Neuron (in vitro differentiated cells): ENCODE results near the gene MTCH1.

Experiments
- H2AFZ ChIP-seq: one replicate; pipeline ENCODE4 v1.6.1; 2013; ENCODE audit warnings: low read depth, mild to moderate bottlenecking, inconsistent platforms, low read length, moderate library complexity
- H3K27me3 ChIP-seq: one replicate; pipeline ENCODE4 v1.6.1; 2013; ENCODE audit warnings: low read length; ENCODE audit not compliant: insufficient read depth
- H3K36me3 ChIP-seq: one replicate; pipeline ENCODE4 v1.6.1; 2013; ENCODE audit warnings: low read length; ENCODE audit not compliant: insufficient read depth
- H3K4me1 ChIP-seq: one replicate; pipeline ENCODE4 v1.6.1; 2013; ENCODE audit warnings: low read length; ENCODE audit not compliant: insufficient read depth
- H3K4me3 ChIP-seq: 2 replicates; pipeline ENCODE4 v1.5.1; 2013; ENCODE audit warnings: mild to moderate bottlenecking, low read length, moderate library complexity
- H3K9me3 ChIP-seq: one replicate; pipeline ENCODE4 v1.6.1; 2013; ENCODE audit warnings: low read length

Gene MTCH1

GRCh38 chr6:37022135-37022863, 36.3 kb upstream of the MTCH1 start:
- Histone ChIP-seq H3K4me1 (peaks cover 12% of the 10 kb centered on the region), H3K4me3 (no peak overlapping the region), H3K36me3 (no peaks in the 10 kb centered on the region), H3K27me3 (peaks cover 2% of the 10 kb centered on the region), H3K9me3 (no peaks in the 10 kb centered on the region), H2AFZ (no peak overlapping the region)

- Histone ChIP-seq H3K36me3 (no peaks in the 10 kb centered on the region), H3K4me1 (peaks cover 18% of the 10 kb centered on the region), H2AFZ (no peak overlapping the region), H3K4me3 (no peak overlapping the region), H3K9me3 (no peaks in the 10 kb centered on the region), H3K27me3 (peaks cover 2% of the 10 kb centered on the region)
Measured at GRCh38 chr6:37021356-37022129, 35.5 kb upstream of the MTCH1 start.

- Histone ChIP-seq H3K36me3 (no peaks in the 10 kb centered on the region), H3K4me3 (no peak overlapping the region), H2AFZ (no peak overlapping the region), H3K27me3 (peaks cover 2% of the 10 kb centered on the region), H3K9me3 (no peaks in the 10 kb centered on the region), H3K4me1 (peaks cover 18% of the 10 kb centered on the region)
Measured at GRCh38 chr6:37020812-37021211, 34.8 kb upstream of the MTCH1 start.

- Histone ChIP-seq H3K36me3 (no peaks in the 10 kb centered on the region), H3K4me1 (peaks cover 18% of the 10 kb centered on the region), H3K9me3 (no peaks in the 10 kb centered on the region), H3K27me3 (peaks cover 2% of the 10 kb centered on the region), H2AFZ (no peak overlapping the region), H3K4me3 (no peak overlapping the region)
Measured at GRCh38 chr6:37020381-37020780, 34.4 kb upstream of the MTCH1 start.

GRCh38 chr6:37019065-37019450, 33.1 kb upstream of the MTCH1 start:
- Histone ChIP-seq H3K36me3 (no peaks in the 10 kb centered on the region), H3K4me3 (no peak overlapping the region)

GRCh38 chr6:37018198-37019064, 32.4 kb upstream of the MTCH1 start:
- H3K4me3 ChIP-seq = peak overlapping the region; percentile 20
- no peaks in the 10 kb centered on the region for H3K27me3 ChIP-seq
- peaks cover 18% of the 10 kb centered on the region for H3K4me1 ChIP-seq
- no peaks in the 10 kb centered on the region for H3K9me3 ChIP-seq
- H3K36me3 ChIP-seq = no peaks in the 10 kb centered on the region
- H2AFZ ChIP-seq = peak overlapping the region; percentile 35

More at GRCh38 chr6:37019065-37019450, 33.1 kb upstream of the MTCH1 start:
- H3K9me3 ChIP-seq = no peaks in the 10 kb centered on the region
- peaks cover 18% of the 10 kb centered on the region for H3K4me1 ChIP-seq
- no peak overlapping the region for H2AFZ ChIP-seq
- no peaks in the 10 kb centered on the region for H3K27me3 ChIP-seq

- peak overlapping the region; percentile 35 for H2AFZ ChIP-seq
- peak overlapping the region; percentile 20 for H3K4me3 ChIP-seq
- peaks cover 18% of the 10 kb centered on the region for H3K4me1 ChIP-seq
- no peaks in the 10 kb centered on the region for H3K36me3 ChIP-seq
- no peaks in the 10 kb centered on the region for H3K27me3 ChIP-seq
- H3K9me3 ChIP-seq = no peaks in the 10 kb centered on the region
Measured at GRCh38 chr6:37017606-37018197, 31.7 kb upstream of the MTCH1 start.

- Histone ChIP-seq H3K36me3 (no peaks in the 10 kb centered on the region), H3K4me3 (no peak overlapping the region), H3K27me3 (peaks cover 1% of the 10 kb centered on the region), H2AFZ (peak overlapping the region; percentile 35), H3K9me3 (no peaks in the 10 kb centered on the region), H3K4me1 (peaks cover 18% of the 10 kb centered on the region)
Measured at GRCh38 chr6:37016995-37017394, 31.0 kb upstream of the MTCH1 start.

GRCh38 chr6:37015532-37015931, 29.5 kb upstream of the MTCH1 start:
- Histone ChIP-seq H3K4me1 (peaks cover 18% of the 10 kb centered on the region), H3K4me3 (no peak overlapping the region), H3K9me3 (no peaks in the 10 kb centered on the region), H3K36me3 (no peaks in the 10 kb centered on the region), H3K27me3 (peaks cover 8% of the 10 kb centered on the region), H2AFZ (no peak overlapping the region)

GRCh38 chr6:37014667-37015066, 28.7 kb upstream of the MTCH1 start:
- H3K9me3 ChIP-seq = no peaks in the 10 kb centered on the region
- H2AFZ ChIP-seq = no peak overlapping the region
- no peaks in the 10 kb centered on the region for H3K36me3 ChIP-seq
- H3K4me1 ChIP-seq = peaks cover 18% of the 10 kb centered on the region
- peaks cover 11% of the 10 kb centered on the region for H3K27me3 ChIP-seq
- no peak overlapping the region for H3K4me3 ChIP-seq

- peaks cover 11% of the 10 kb centered on the region for H3K27me3 ChIP-seq
- H3K4me1 ChIP-seq = peaks cover 14% of the 10 kb centered on the region
- H3K9me3 ChIP-seq = no peaks in the 10 kb centered on the region
- H2AFZ ChIP-seq = no peak overlapping the region
- no peaks in the 10 kb centered on the region for H3K36me3 ChIP-seq
- H3K4me3 ChIP-seq = no peak overlapping the region
Measured at GRCh38 chr6:37013516-37014491, 27.8 kb upstream of the MTCH1 start.
